ENCODE data around the gene CDC42BPG.

The CDC42BPG gene

GRCh38 chr11:64863391-64864060 lies 19.1 kb upstream of the CDC42BPG start:
- DNase-seq, result no peak

GRCh38 chr11:64862987-64863390 lies 18.5 kb upstream of the CDC42BPG start:
- DNase-seq, result no peak

- DNase-seq, result peak; percentile 75 to 81
Observed at GRCh38 chr11:64861227-64861975, 16.9 kb upstream of the CDC42BPG start.

- peak; percentile 93 for DNase-seq
Observed at GRCh38 chr11:64859542-64860414, 15.3 kb upstream of the CDC42BPG start.

GRCh38 chr11:64858467-64859263 lies 14.2 kb upstream of the CDC42BPG start:
- DNase-seq, result peak; percentile 71 to 82

GRCh38 chr11:64857485-64857884 lies 13.0 kb upstream of the CDC42BPG start:
- no peak for DNase-seq

GRCh38 chr11:64856382-64857227 lies 12.2 kb upstream of the CDC42BPG start:
- DNase-seq, result peak; percentile 68 to 83

- DNase-seq, result no peak
Observed at GRCh38 chr11:64855596-64856304, 11.3 kb upstream of the CDC42BPG start.

- peak; percentile 21 to 30 for DNase-seq
Observed at GRCh38 chr11:64854534-64855502, 10.4 kb upstream of the CDC42BPG start.

GRCh38 chr11:64854157-64854533 lies 9.7 kb upstream of the CDC42BPG start:
- DNase-seq, result no peak

GRCh38 chr11:64853709-64854108 lies 9.3 kb upstream of the CDC42BPG start:
- no peak for DNase-seq

GRCh38 chr11:64852804-64853509 lies 8.5 kb upstream of the CDC42BPG start:
- DNase-seq, result no peak

GRCh38 chr11:64851831-64852351 lies 7.4 kb upstream of the CDC42BPG start:
- DNase-seq, result no peak

- no peak for DNase-seq
Observed at GRCh38 chr11:64850979-64851567, 6.6 kb upstream of the CDC42BPG start.

GRCh38 chr11:64849598-64850356 lies 5.3 kb upstream of the CDC42BPG start:
- DNase-seq, result no peak

GRCh38 chr11:64848826-64849597 lies 4.6 kb upstream of the CDC42BPG start:
- DNase-seq, result no peak
